Jurkat, Clone E6-1 (cell line): Measurements from ENCODE around the gene ZCCHC2.

Experiments
- DNase-seq: peaks from one replicate; pipeline ENCODE4 v3.0.0-alpha.2; 2011; ENCODE audit warnings: low read depth, low spot score
- H3K4me3 ChIP-seq: 2 replicates; pipeline ENCODE4 v1.5.1; 2011; ENCODE audit warnings: mild to moderate bottlenecking, low read length, control low read depth, moderate library complexity

The ZCCHC2 gene

GRCh38 chr18:62569081-62569655, 46.3 kb downstream of the ZCCHC2 start:
- no peak overlapping the region for H3K4me3 ChIP-seq
- no peak for DNase-seq

- no peak for DNase-seq
- no peak overlapping the region for H3K4me3 ChIP-seq
Observed at GRCh38 chr18:62571037-62571436, 48.2 kb downstream of the ZCCHC2 start.

- DNase-seq: no peak
- H3K4me3 ChIP-seq: no peak overlapping the region
Observed at GRCh38 chr18:62571648-62572047, 48.8 kb downstream of the ZCCHC2 start.

- no peak overlapping the region for H3K4me3 ChIP-seq
- no peak for DNase-seq
Observed at GRCh38 chr18:62572456-62572855, 49.6 kb downstream of the ZCCHC2 start.

GRCh38 chr18:62574776-62575175, 52.0 kb downstream of the ZCCHC2 start:
- no peak for DNase-seq
- no peak overlapping the region for H3K4me3 ChIP-seq

- no peak overlapping the region for H3K4me3 ChIP-seq
- no peak for DNase-seq
Observed at GRCh38 chr18:62576271-62576670, 53.4 kb downstream of the ZCCHC2 start.

GRCh38 chr18:62576845-62577512, 54.2 kb downstream of the ZCCHC2 start:
- H3K4me3 ChIP-seq: no peak overlapping the region
- no peak for DNase-seq

GRCh38 chr18:62577765-62578164, 54.9 kb downstream of the ZCCHC2 start:
- no peak overlapping the region for H3K4me3 ChIP-seq

GRCh38 chr18:62578980-62579511, 56.2 kb downstream of the ZCCHC2 start:
- DNase-seq: no peak
- no peak overlapping the region for H3K4me3 ChIP-seq

More at GRCh38 chr18:62577765-62578164, 54.9 kb downstream of the ZCCHC2 start:
- no peak for DNase-seq

- DNase-seq: no peak
- H3K4me3 ChIP-seq: no peak overlapping the region
Observed at GRCh38 chr18:62583376-62583775, 60.6 kb downstream of the ZCCHC2 start.

GRCh38 chr18:62584241-62585120, 61.7 kb downstream of the ZCCHC2 start:
- peak overlapping the region; percentile 32 for H3K4me3 ChIP-seq
- DNase-seq: peak; percentile 89

GRCh38 chr18:62585274-62586150, 62.7 kb downstream of the ZCCHC2 start:
- no peak overlapping the region for H3K4me3 ChIP-seq
- DNase-seq: no peak

GRCh38 chr18:62586151-62586774, 63.4 kb downstream of the ZCCHC2 start:
- H3K4me3 ChIP-seq: no peak overlapping the region
- DNase-seq: no peak

GRCh38 chr18:62586781-62587487, 64.1 kb downstream of the ZCCHC2 start:
- no peak for DNase-seq
- no peak overlapping the region for H3K4me3 ChIP-seq

GRCh38 chr18:62587689-62588088, 64.9 kb downstream of the ZCCHC2 start:
- DNase-seq: no peak

GRCh38 chr18:62588217-62588616, 65.4 kb downstream of the ZCCHC2 start:
- H3K4me3 ChIP-seq: no peak overlapping the region
- no peak for DNase-seq

More at GRCh38 chr18:62587689-62588088, 64.9 kb downstream of the ZCCHC2 start:
- no peak overlapping the region for H3K4me3 ChIP-seq

GRCh38 chr18:62590799-62591590, 68.2 kb downstream of the ZCCHC2 start:
- no peak overlapping the region for H3K4me3 ChIP-seq
- no peak for DNase-seq
